ENCODE results near the gene CTBP1. TPM values are rescaled to one million over a fixed set of nuclear protein-coding genes. Genes with fewer than 3 reads are reported as not detected.

The CTBP1 gene
- total RNA-seq, 1 experiment from 2014 or later, result 153 TPM

GRCh38 chr4:1244081-1244977 is 4.6 kb downstream of the CTBP1 start:
- H3K9me2 ChIP-seq (ENCODE audit: insufficient read depth), result no peaks in the 10 kb centered on the region
- BruUV-seq (replicated peaks), result no TSS peak
- H3K27ac ChIP-seq, result no peak overlapping the region
- H3K4me2 ChIP-seq, result no peak overlapping the region
- H3K36me3 ChIP-seq (ENCODE audit: low read depth), result no peaks in the 10 kb centered on the region
- no peaks in the 10 kb centered on the region for H3K27me3 ChIP-seq (ENCODE audit: insufficient read depth, low read depth)
- intact Hi-C loops (cut with micrococcal nuclease; ENCODE audit: unreplicated experiment), result no loop called here
- H3K4me1 ChIP-seq (replicated peaks; ENCODE audit: insufficient read depth), result peaks cover 16% of the 10 kb centered on the region
- CTCF ChIA-PET, result interaction anchor here (0.6 kb wide), 1 partner anchor 1037 kb away, joined by 4 read pairs; no protein-coding TSS in a partner anchor
- TF ChIP-seq, protein P1, sequence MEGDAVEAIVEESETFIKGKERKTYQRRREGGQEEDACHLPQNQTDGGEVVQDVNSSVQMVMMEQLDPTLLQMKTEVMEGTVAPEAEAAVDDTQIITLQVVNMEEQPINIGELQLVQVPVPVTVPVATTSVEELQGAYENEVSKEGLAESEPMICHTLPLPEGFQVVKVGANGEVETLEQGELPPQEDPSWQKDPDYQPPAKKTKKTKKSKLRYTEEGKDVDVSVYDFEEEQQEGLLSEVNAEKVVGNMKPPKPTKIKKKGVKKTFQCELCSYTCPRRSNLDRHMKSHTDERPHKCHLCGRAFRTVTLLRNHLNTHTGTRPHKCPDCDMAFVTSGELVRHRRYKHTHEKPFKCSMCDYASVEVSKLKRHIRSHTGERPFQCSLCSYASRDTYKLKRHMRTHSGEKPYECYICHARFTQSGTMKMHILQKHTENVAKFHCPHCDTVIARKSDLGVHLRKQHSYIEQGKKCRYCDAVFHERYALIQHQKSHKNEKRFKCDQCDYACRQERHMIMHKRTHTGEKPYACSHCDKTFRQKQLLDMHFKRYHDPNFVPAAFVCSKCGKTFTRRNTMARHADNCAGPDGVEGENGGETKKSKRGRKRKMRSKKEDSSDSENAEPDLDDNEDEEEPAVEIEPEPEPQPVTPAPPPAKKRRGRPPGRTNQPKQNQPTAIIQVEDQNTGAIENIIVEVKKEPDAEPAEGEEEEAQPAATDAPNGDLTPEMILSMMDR (conservative IDR thresholded peaks at IDR 0.05), result no peak
- TF ChIP-seq EZH2 (IDR thresholded peaks at IDR 0.05; ENCODE audit: low read depth), result no peak
- POLR2A ChIA-PET (ENCODE audit: unreplicated experiment), result no interaction called here
- H3K9me3 ChIP-seq (ENCODE audit: insufficient read depth, low read depth), result no peaks in the 10 kb centered on the region
- H3K4me3 ChIP-seq, result no peak overlapping the region
- peaks cover 8% of the 10 kb centered on the region for H3F3A ChIP-seq (ENCODE audit: insufficient read depth, low read depth)
- DNase-seq, result no peak
- H4K20me1 ChIP-seq (ENCODE audit: insufficient read depth), result peaks cover 69% of the 10 kb centered on the region
- no peak overlapping the region for H2AFZ ChIP-seq
- peaks cover 76% of the 10 kb centered on the region for H3K79me2 ChIP-seq (ENCODE audit: low read depth)

GRCh38 chr4:1243451-1244080 is 5.4 kb downstream of the CTBP1 start:
- Histone ChIP-seq H3K9me3 (ENCODE audit: insufficient read depth, low read depth) (no peaks in the 10 kb centered on the region), H4K20me1 (ENCODE audit: insufficient read depth) (peaks cover 77% of the 10 kb centered on the region), H3K27me3 (ENCODE audit: insufficient read depth, low read depth) (no peaks in the 10 kb centered on the region), H3K27ac (no peak overlapping the region), H3K4me3 (no peak overlapping the region), H3K4me2 (no peak overlapping the region), H3K36me3 (ENCODE audit: low read depth) (no peaks in the 10 kb centered on the region), H3K9me2 (ENCODE audit: insufficient read depth) (no peaks in the 10 kb centered on the region), H2AFZ (no peak overlapping the region), H3K4me1 (replicated peaks; ENCODE audit: insufficient read depth) (peaks cover 16% of the 10 kb centered on the region), H3F3A (ENCODE audit: insufficient read depth, low read depth) (peaks cover 8% of the 10 kb centered on the region), H3K79me2 (ENCODE audit: low read depth) (peaks cover 77% of the 10 kb centered on the region)
- ChIA-PET CTCF (no interaction called here), POLR2A (ENCODE audit: unreplicated experiment) (no interaction called here)
- intact Hi-C loops (cut with micrococcal nuclease; ENCODE audit: unreplicated experiment), result no loop called here
- no peak for TF ChIP-seq EZH2 (IDR thresholded peaks at IDR 0.05; ENCODE audit: low read depth)
- TF ChIP-seq, protein P1 (conservative IDR thresholded peaks at IDR 0.05), result no peak
- DNase-seq, result no peak
- no TSS peak for BruUV-seq (replicated peaks)

DNA sequence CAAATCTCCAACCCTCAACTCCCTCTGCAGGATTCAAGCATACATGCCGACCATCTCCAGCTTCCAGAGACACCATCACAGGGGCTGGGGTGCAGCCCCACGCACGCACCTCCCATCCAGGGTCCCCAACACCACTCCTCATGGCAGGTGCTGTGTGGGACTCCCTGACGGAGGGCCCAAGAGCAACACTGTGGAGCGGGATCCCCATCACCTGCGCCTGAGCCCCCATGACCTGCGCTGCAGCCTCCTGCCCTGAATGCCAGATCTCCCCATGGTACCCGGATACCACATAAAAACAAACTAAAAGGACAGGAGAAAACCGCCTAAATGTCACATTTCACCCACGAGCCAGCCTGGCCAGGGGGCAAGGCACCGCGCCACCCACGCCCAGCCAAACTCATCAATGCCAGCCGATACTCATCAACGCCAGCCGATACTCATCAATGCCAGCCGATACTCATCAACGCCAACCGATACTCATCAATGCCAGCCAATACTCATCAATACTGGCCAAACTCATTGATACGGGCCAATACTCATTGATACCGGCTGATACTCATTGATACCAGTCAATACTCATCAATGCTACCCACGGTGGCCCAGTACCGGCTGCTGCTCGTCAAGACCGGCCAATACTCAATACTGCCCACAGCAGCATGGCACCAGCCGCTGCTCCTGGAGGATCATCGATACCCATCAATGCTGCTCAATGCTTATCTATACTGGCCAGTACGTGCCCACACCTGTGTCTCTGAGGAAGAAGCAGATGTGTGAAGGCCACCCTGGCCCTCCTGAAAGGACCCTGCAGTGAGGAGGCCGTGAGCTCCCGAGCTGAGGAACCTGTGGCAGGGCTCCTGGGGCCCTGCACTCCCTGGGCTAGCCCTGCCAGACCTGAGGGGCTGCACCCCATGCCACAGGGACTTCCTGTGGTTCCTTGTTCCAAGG is 6.2 kb downstream of the CTBP1 start:
- H3K4me3 ChIP-seq, result no peak overlapping the region
- TF ChIP-seq EZH2 (IDR thresholded peaks at IDR 0.05; ENCODE audit: low read depth), result no peak
- TF ChIP-seq, protein P1 (conservative IDR thresholded peaks at IDR 0.05), result no peak

More for the DNA sequence above, 6.2 kb downstream of the CTBP1 start:
- Histone ChIP-seq H2AFZ (no peak overlapping the region), H3K27me3 (ENCODE audit: insufficient read depth, low read depth) (no peaks in the 10 kb centered on the region), H3K36me3 (ENCODE audit: low read depth) (no peaks in the 10 kb centered on the region), H3K9me2 (ENCODE audit: insufficient read depth) (no peaks in the 10 kb centered on the region), H4K20me1 (ENCODE audit: insufficient read depth) (peaks cover 83% of the 10 kb centered on the region), H3K79me2 (ENCODE audit: low read depth) (peaks cover 76% of the 10 kb centered on the region), H3F3A (ENCODE audit: insufficient read depth, low read depth) (peaks cover 8% of the 10 kb centered on the region), H3K4me2 (no peak overlapping the region), H3K4me1 (replicated peaks; ENCODE audit: insufficient read depth) (peaks cover 16% of the 10 kb centered on the region), H3K9me3 (ENCODE audit: insufficient read depth, low read depth) (no peaks in the 10 kb centered on the region), H3K27ac (no peak overlapping the region)
- intact Hi-C loops (cut with micrococcal nuclease; ENCODE audit: unreplicated experiment), result no loop called here
- no TSS peak for BruUV-seq (replicated peaks)
- no peak for DNase-seq
- ChIA-PET POLR2A (ENCODE audit: unreplicated experiment) (no interaction called here), CTCF (no interaction called here)
